HL-60 (cell line): ENCODE measurements around the gene MFSD2A.

Experiments used
- DNase-seq, 2 experiments: peaks; one replicate each; pipeline ENCODE4 v3.0.0-alpha.2; 2010 to 2020; ENCODE audit warnings: low read depth in 1 of 2, low spot score in 1 of 2
- H3K27ac ChIP-seq: fragments of 250-450 bp; sonication (Bioruptor Pico); replicated peaks from 2 replicates; pipeline ENCODE4 v1.5.1; 2020; ENCODE audit warnings: mild to moderate bottlenecking, moderate library complexity
- H3K27me3 ChIP-seq: fragments of 250-450 bp; sonication (Bioruptor Pico); 2 replicates; pipeline ENCODE4 v1.5.1; 2021; ENCODE audit warnings: mild to moderate bottlenecking, moderate library complexity; ENCODE audit not compliant: insufficient read depth, poor library complexity, severe bottlenecking
- H3K4me3 ChIP-seq: replicated peaks from 2 replicates; pipeline ENCODE4 v1.5.1; 2011; ENCODE audit warnings: mild to moderate bottlenecking, control low read depth, low read length; ENCODE audit not compliant: insufficient read depth
- CTCF ChIP-seq: IDR thresholded peaks from one replicate; pipeline ENCODE4 v1.5.1; 2011; ENCODE audit warnings: low read length, control low read depth, inconsistent platforms; ENCODE audit not compliant: insufficient read depth
- GABPA ChIP-seq: IDR thresholded peaks from 2 replicates; pipeline ENCODE4 v1.6.1; 2012; ENCODE audit warnings: low read depth
- POLR2AphosphoS5 ChIP-seq: IDR thresholded peaks from 2 replicates; pipeline ENCODE4 v1.6.1; 2012; ENCODE audit warnings: low read depth
- REST ChIP-seq: IDR thresholded peaks from 2 replicates; pipeline ENCODE4 v1.6.1; 2012; ENCODE audit warnings: low read depth; ENCODE audit not compliant: insufficient replicate concordance
- SPI1 ChIP-seq: IDR thresholded peaks from 2 replicates; pipeline ENCODE4 v1.6.1; 2012; ENCODE audit warnings: low read depth, mild to moderate bottlenecking, borderline replicate concordance

The MFSD2A gene

GRCh38 chr1:39992888-39993287 lies 37.9 kb downstream of the MFSD2A start:
- Histone ChIP-seq H3K27ac (no peak overlapping the region), H3K27me3 (no peaks in the 10 kb centered on the region), H3K4me3 (no peak overlapping the region)
- no peak for DNase-seq
- TF ChIP-seq GABPA: no peak
- TF ChIP-seq CTCF: no peak
- no peak for TF ChIP-seq POLR2AphosphoS5
- TF ChIP-seq SPI1: no peak
- TF ChIP-seq REST: no peak

GRCh38 chr1:39995973-39996393 lies 41.0 kb downstream of the MFSD2A start:
- TF ChIP-seq GABPA (no peak), SPI1 (peak; percentile 16; the same call in 1 of the 2 replicates)
- no peak overlapping the region for H3K27ac ChIP-seq
- no peak overlapping the region for H3K4me3 ChIP-seq
- H3K27me3 ChIP-seq: no peaks in the 10 kb centered on the region
- DNase-seq: peak in 1 of 2 experiments; percentile 26

- Histone ChIP-seq H3K27me3 (no peaks in the 10 kb centered on the region), H3K27ac (no peak overlapping the region), H3K4me3 (no peak overlapping the region)
- DNase-seq: no peak
- TF ChIP-seq POLR2AphosphoS5 (no peak), SPI1 (no peak), REST (no peak), CTCF (no peak), GABPA (no peak)
These were observed 41.6 kb downstream of the MFSD2A start for GRCh38 chr1:39996396-39997004.

GRCh38 chr1:40001456-40001855 lies 46.5 kb downstream of the MFSD2A start:
- no peaks in the 10 kb centered on the region for H3K27me3 ChIP-seq
- no peak overlapping the region for H3K4me3 ChIP-seq
- DNase-seq: no peak
- TF ChIP-seq GABPA (no peak), REST (no peak), SPI1 (no peak), CTCF (no peak), POLR2AphosphoS5 (no peak)
- H3K27ac ChIP-seq: no peak overlapping the region
